IPS-18a (cell line): ENCODE measurements around the gene DPYSL3.

Experiments
- H3K27ac ChIP-seq: one replicate; pipeline ENCODE4 v1.5.1; 2013; ENCODE audit warnings: low read length
- H3K27me3 ChIP-seq: one replicate; pipeline ENCODE4 v1.6.1; 2013; ENCODE audit warnings: mild to moderate bottlenecking, low read length; ENCODE audit not compliant: control insufficient read depth, insufficient read depth
- H3K36me3 ChIP-seq: one replicate; pipeline ENCODE4 v1.6.1; 2013; ENCODE audit warnings: low read depth, low read length; ENCODE audit not compliant: control insufficient read depth
- H3K4me1 ChIP-seq: one replicate; pipeline ENCODE4 v1.6.1; 2013; ENCODE audit warnings: low read depth, low read length; ENCODE audit not compliant: control insufficient read depth
- H3K4me3 ChIP-seq: one replicate; pipeline ENCODE4 v1.5.1; 2013; ENCODE audit warnings: low read length
- H3K9ac ChIP-seq: one replicate; pipeline ENCODE4 v1.6.1; 2013; ENCODE audit warnings: mild to moderate bottlenecking, low read length, moderate library complexity
- H3K9me3 ChIP-seq: one replicate; pipeline ENCODE4 v1.6.1; 2013; ENCODE audit warnings: low read depth, low read length; ENCODE audit not compliant: control insufficient read depth

The DPYSL3 gene

GRCh38 chr5:147348451-147348850, 161.4 kb downstream of the DPYSL3 start:
- no peak overlapping the region for H3K27ac ChIP-seq
- no peaks in the 10 kb centered on the region for H3K9me3 ChIP-seq
- no peaks in the 10 kb centered on the region for H3K4me1 ChIP-seq
- no peak overlapping the region for H3K9ac ChIP-seq
- H3K4me3 ChIP-seq = no peak overlapping the region
- no peaks in the 10 kb centered on the region for H3K36me3 ChIP-seq
- H3K27me3 ChIP-seq = no peaks in the 10 kb centered on the region

GRCh38 chr5:147348046-147348445, 161.8 kb downstream of the DPYSL3 start:
- Histone ChIP-seq H3K4me3 (no peak overlapping the region), H3K9ac (no peak overlapping the region), H3K27ac (no peak overlapping the region), H3K9me3 (no peaks in the 10 kb centered on the region), H3K4me1 (no peaks in the 10 kb centered on the region), H3K36me3 (no peaks in the 10 kb centered on the region), H3K27me3 (no peaks in the 10 kb centered on the region)

GRCh38 chr5:147346006-147346561, 163.8 kb downstream of the DPYSL3 start:
- Histone ChIP-seq H3K9ac (no peak overlapping the region), H3K36me3 (no peaks in the 10 kb centered on the region), H3K27ac (no peak overlapping the region), H3K27me3 (no peaks in the 10 kb centered on the region), H3K9me3 (no peaks in the 10 kb centered on the region), H3K4me3 (no peak overlapping the region), H3K4me1 (no peaks in the 10 kb centered on the region)

GRCh38 chr5:147344861-147345260, 165.0 kb downstream of the DPYSL3 start:
- H3K27me3 ChIP-seq = no peaks in the 10 kb centered on the region

GRCh38 chr5:147341345-147341744, 168.5 kb downstream of the DPYSL3 start:
- Histone ChIP-seq H3K9ac (no peak overlapping the region), H3K36me3 (no peaks in the 10 kb centered on the region), H3K4me3 (no peak overlapping the region), H3K27me3 (no peaks in the 10 kb centered on the region), H3K27ac (no peak overlapping the region), H3K9me3 (no peaks in the 10 kb centered on the region), H3K4me1 (peaks cover 10% of the 10 kb centered on the region)

More at GRCh38 chr5:147344861-147345260, 165.0 kb downstream of the DPYSL3 start:
- Histone ChIP-seq H3K4me3 (no peak overlapping the region), H3K9me3 (no peaks in the 10 kb centered on the region), H3K9ac (no peak overlapping the region), H3K36me3 (no peaks in the 10 kb centered on the region), H3K27ac (no peak overlapping the region), H3K4me1 (no peaks in the 10 kb centered on the region)

- H3K27me3 ChIP-seq = no peaks in the 10 kb centered on the region
- H3K9me3 ChIP-seq = no peaks in the 10 kb centered on the region
- H3K4me3 ChIP-seq = no peak overlapping the region
- H3K27ac ChIP-seq = no peak overlapping the region
- H3K36me3 ChIP-seq = no peaks in the 10 kb centered on the region
- no peak overlapping the region for H3K9ac ChIP-seq
- H3K4me1 ChIP-seq = peaks cover 10% of the 10 kb centered on the region
These were observed 168.9 kb downstream of the DPYSL3 start for GRCh38 chr5:147340941-147341340.
